ENCODE data around the gene TTLL6. TPM values are rescaled to one million over a fixed set of nuclear protein-coding genes. Genes with fewer than 3 reads are reported as not detected.

Gene TTLL6
- total and polyA plus RNA-seq, 2 donors from 2014 or later: 2.3 to 4.2 TPM

- no peaks in the 10 kb centered on the region for H3K9me3 ChIP-seq (ENCODE audit: control insufficient read depth in 2 of 3, insufficient read depth in 1 of 3, low read length in 3 of 3)
- H3K4me1 ChIP-seq (ENCODE audit: control insufficient read depth in 2 of 3, insufficient read depth in 2 of 3, low read depth in 1 of 3, low read length in 3 of 3): no peaks in the 10 kb centered on the region
- DNase-seq (no peak), FAIRE-seq (no peak)
- intact Hi-C loops (cut with DNase I): no loop called here
- TF ChIP-seq CTCF (IDR thresholded peaks at IDR 0.05; ENCODE audit: borderline replicate concordance, extremely low read depth, insufficient read depth): no peak
- no peak overlapping the region for H3K4me3 ChIP-seq (ENCODE audit: low read length in 3 of 3)
- peaks cover 61% of the 10 kb centered on the region for H3K27me3 ChIP-seq (ENCODE audit: control insufficient read depth, insufficient read depth, low read length)
- H3K27ac ChIP-seq (ENCODE audit: low read depth in 2 of 2, low read length in 2 of 2): no peak overlapping the region
- H3K9ac ChIP-seq (ENCODE audit: low read length in 3 of 3): no peak overlapping the region
- H3K36me3 ChIP-seq (ENCODE audit: control insufficient read depth in 2 of 3, insufficient read depth in 3 of 3, low read length in 3 of 3): no peaks in the 10 kb centered on the region
Measured at GRCh38 chr17:48715496-48716399, 101.3 kb downstream of the TTLL6 start.

Small RNAs within 50 kb of the gene (microRNA-seq; reads per million reads assigned to microRNA genes)
- gene MIR3185: not detected

Other genes with a start within 250 kb of the TTLL6 start
- gene HOXB4, start 238.9 kb downstream of the TTLL6 start, total RNA-seq: 22.6 TPM
- 4.4 TPM for gene HOXB4, start 238.9 kb downstream of the TTLL6 start, polyA plus RNA-seq (ENCODE audit: insufficient read depth, low read depth, low replicate concordance)
- 99.0 TPM for gene HOXB3, start 227.0 kb downstream of the TTLL6 start, total RNA-seq
- 12.1 TPM for gene HOXB3, start 227.0 kb downstream of the TTLL6 start, polyA plus RNA-seq (ENCODE audit: insufficient read depth, low read depth, low replicate concordance)
- 27.0 TPM for gene HOXB5, start 223.4 kb downstream of the TTLL6 start, total RNA-seq
- gene HOXB5, start 223.4 kb downstream of the TTLL6 start, polyA plus RNA-seq (ENCODE audit: insufficient read depth, low read depth, low replicate concordance): 12.3 TPM
- 90.2 TPM for gene HOXB6, start 212.2 kb downstream of the TTLL6 start, total RNA-seq
- gene HOXB6, start 212.2 kb downstream of the TTLL6 start, polyA plus RNA-seq (ENCODE audit: insufficient read depth, low read depth, low replicate concordance): 44.0 TPM
- gene HOXB7, start 206.2 kb downstream of the TTLL6 start, total RNA-seq: 45.4 TPM
- gene HOXB7, start 206.2 kb downstream of the TTLL6 start, polyA plus RNA-seq (ENCODE audit: insufficient read depth, low read depth, low replicate concordance): 49.6 TPM
- 48.7 TPM for gene HOXB8, start 201.9 kb downstream of the TTLL6 start, total RNA-seq
- gene HOXB8, start 201.9 kb downstream of the TTLL6 start, polyA plus RNA-seq (ENCODE audit: insufficient read depth, low read depth, low replicate concordance): 19.3 TPM
- 45.8 TPM for gene HOXB9, start 190.9 kb downstream of the TTLL6 start, total RNA-seq
- 29.2 TPM for gene HOXB9, start 190.9 kb downstream of the TTLL6 start, polyA plus RNA-seq (ENCODE audit: insufficient read depth, low read depth, low replicate concordance)
- gene PRAC1, start 94.7 kb downstream of the TTLL6 start, total RNA-seq: not detected
- gene PRAC1, start 94.7 kb downstream of the TTLL6 start, polyA plus RNA-seq (ENCODE audit: insufficient read depth, low read depth, low replicate concordance): not detected
- gene PRAC2, start 94.0 kb downstream of the TTLL6 start, total RNA-seq: not detected
- gene PRAC2, start 94.0 kb downstream of the TTLL6 start, polyA plus RNA-seq (ENCODE audit: insufficient read depth, low read depth, low replicate concordance): not detected
- not detected for gene HOXB13, start 88.5 kb downstream of the TTLL6 start, total RNA-seq
- gene HOXB13, start 88.5 kb downstream of the TTLL6 start, polyA plus RNA-seq (ENCODE audit: insufficient read depth, low read depth, low replicate concordance): not detected
- 157 TPM for gene CALCOCO2, start 13.8 kb upstream of the TTLL6 start, total RNA-seq
- 63.6 TPM for gene CALCOCO2, start 13.8 kb upstream of the TTLL6 start, polyA plus RNA-seq (ENCODE audit: insufficient read depth, low read depth, low replicate concordance)
- gene ATP5MC1, start 75.6 kb upstream of the TTLL6 start, total RNA-seq: 71.2 TPM
- 845 TPM for gene ATP5MC1, start 75.6 kb upstream of the TTLL6 start, polyA plus RNA-seq (ENCODE audit: insufficient read depth, low read depth, low replicate concordance)
- 86.7 TPM for gene UBE2Z, start 91.2 kb upstream of the TTLL6 start, total RNA-seq
- 47.5 TPM for gene UBE2Z, start 91.2 kb upstream of the TTLL6 start, polyA plus RNA-seq (ENCODE audit: insufficient read depth, low read depth, low replicate concordance)
- gene SNF8, start 127.6 kb upstream of the TTLL6 start, total RNA-seq: 110 TPM
- 203 TPM for gene SNF8, start 127.6 kb upstream of the TTLL6 start, polyA plus RNA-seq (ENCODE audit: insufficient read depth, low read depth, low replicate concordance)
- gene GIP, start 151.4 kb upstream of the TTLL6 start, total RNA-seq: not detected
- not detected for gene GIP, start 151.4 kb upstream of the TTLL6 start, polyA plus RNA-seq (ENCODE audit: insufficient read depth, low read depth, low replicate concordance)
- 1.3 TPM for gene IGF2BP1, start 180.2 kb upstream of the TTLL6 start, total RNA-seq
- gene IGF2BP1, start 180.2 kb upstream of the TTLL6 start, polyA plus RNA-seq (ENCODE audit: insufficient read depth, low read depth, low replicate concordance): 1.5 TPM